GM19240 (cell line): ENCODE measurements around the gene KPNA2.
"Not testable (repeated sequence)": the region's sequence is repeated elsewhere in the genome, so short reads cannot be mapped to it uniquely, and the experiment has no call there.

ENCODE experiments used
- DNase-seq: peaks from one replicate; pipeline ENCODE4 v3.0.0; 2011; ENCODE audit warnings: low spot score; ENCODE audit not compliant: insufficient read length

The KPNA2 gene

GRCh38 chr17:68019675-68020408, 15.7 kb upstream of the KPNA2 start:
- peak; percentile 96 for DNase-seq

GRCh38 chr17:68020409-68020756, 15.2 kb upstream of the KPNA2 start:
- DNase-seq: no peak

GRCh38 chr17:68020791-68021190, 14.7 kb upstream of the KPNA2 start:
- not testable (repeated sequence) for DNase-seq

DNA sequence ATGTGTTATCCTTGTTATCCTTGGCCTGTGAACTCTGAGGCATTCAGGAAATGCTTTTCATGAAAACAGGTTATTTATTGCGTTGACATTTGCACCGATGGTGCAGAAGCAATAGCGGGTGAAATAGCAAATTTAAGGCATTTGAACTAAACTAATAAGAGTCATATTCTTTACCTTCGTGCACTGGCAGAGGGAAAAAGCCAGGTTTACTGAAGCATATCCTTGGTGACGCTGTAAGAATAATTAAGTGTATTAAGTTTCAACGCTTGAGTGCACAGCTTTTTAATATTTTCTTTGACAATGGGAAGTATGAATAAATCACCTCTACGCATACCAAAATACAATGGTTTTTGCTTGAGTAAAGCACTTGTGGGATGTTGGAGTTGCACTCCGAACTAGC, 13.6 kb upstream of the KPNA2 start:
- no peak for DNase-seq

GRCh38 chr17:68022547-68022946, 13.0 kb upstream of the KPNA2 start:
- not testable (repeated sequence) for DNase-seq

DNA sequence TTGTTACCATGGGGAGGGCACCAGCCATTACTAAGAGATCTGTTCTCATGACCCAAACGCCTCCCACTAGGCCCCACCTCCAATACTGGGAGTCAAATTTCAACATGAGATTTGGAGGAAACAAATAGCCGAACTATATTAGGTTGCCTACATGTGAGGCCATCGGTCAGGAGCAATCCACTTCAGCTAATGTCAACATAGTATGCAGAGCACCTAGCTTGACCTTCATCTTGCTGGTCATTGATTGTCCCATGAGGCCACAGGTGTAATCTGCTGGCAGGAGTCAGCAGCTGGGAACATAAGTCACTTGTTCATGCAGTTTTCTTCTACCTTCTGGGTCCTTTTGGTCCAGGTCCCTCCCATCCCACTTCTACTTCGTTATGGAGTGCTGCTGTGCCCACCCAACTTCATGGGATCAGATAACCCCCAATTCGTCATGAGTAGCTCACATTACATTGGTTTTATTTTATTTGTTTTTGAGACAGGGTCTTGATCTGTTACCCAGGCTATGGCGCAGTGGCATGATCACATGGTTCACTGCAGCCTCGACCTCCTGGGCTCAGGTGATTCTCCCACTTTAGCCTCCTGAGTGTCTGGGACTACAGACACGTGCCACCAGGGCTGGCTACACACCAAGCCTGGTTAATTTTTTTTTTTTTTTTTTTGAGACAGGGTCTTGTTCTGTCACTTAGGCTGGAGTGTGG, 5.9 kb upstream of the KPNA2 start:
- no peak for DNase-seq

DNA sequence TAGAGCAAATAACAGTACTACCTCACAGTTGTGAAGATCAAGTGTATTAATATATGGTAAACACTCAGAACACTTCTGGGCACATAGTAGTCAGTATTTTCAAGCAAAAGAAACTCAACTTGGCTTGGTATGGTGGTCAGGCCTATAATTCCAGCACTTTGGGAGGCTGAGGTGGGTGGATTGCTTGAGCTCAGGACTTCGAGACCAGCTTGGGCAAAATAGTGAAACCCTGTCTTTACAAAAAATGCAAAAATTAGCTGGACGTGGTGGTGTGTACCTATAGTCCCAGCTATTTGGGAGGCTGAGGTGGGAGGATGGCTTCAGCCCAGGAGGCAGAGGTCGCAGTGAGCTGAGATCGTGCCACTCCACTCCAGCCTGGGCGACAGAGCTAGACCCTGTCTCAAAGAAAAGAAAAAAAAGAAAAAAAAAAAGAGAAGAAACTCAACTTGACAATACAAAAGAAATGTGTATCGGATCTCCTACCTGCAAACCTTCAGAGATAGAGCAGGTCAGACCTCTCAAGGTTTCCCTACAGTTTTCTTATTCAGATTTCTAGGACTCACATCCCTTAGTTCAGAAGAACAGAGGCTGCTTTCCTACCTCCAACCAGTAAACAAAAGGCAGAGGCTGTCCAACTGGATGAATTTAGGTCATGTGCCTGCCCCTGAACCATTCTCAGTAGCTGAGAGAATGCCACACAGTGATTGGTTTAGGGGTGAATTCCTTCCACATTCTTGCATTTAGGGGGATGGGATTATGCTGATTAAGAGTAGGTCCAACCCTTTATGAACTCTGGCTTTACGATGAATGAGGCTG, 1.7 kb upstream of the KPNA2 start:
- DNase-seq: no peak

DNA sequence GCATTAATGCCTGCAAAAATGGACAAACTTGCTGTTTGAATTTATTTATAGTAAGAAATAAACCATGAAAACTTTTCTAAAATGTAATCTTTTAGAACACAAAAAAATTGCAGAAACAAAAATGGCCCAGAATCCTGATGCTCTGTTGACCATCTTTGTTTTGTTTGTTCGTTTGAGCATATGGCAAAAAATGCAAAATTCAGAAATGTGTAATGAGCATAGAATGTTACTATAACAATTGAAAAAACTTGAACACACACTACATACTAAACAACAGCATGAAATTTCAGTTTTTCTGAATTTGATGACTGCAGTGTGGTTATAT, 1.1 kb upstream of the KPNA2 start:
- no peak for DNase-seq

GRCh38 chr17:68035131-68035522, 408 bp upstream of the KPNA2 start:
- peak; percentile 88 for DNase-seq

DNA sequence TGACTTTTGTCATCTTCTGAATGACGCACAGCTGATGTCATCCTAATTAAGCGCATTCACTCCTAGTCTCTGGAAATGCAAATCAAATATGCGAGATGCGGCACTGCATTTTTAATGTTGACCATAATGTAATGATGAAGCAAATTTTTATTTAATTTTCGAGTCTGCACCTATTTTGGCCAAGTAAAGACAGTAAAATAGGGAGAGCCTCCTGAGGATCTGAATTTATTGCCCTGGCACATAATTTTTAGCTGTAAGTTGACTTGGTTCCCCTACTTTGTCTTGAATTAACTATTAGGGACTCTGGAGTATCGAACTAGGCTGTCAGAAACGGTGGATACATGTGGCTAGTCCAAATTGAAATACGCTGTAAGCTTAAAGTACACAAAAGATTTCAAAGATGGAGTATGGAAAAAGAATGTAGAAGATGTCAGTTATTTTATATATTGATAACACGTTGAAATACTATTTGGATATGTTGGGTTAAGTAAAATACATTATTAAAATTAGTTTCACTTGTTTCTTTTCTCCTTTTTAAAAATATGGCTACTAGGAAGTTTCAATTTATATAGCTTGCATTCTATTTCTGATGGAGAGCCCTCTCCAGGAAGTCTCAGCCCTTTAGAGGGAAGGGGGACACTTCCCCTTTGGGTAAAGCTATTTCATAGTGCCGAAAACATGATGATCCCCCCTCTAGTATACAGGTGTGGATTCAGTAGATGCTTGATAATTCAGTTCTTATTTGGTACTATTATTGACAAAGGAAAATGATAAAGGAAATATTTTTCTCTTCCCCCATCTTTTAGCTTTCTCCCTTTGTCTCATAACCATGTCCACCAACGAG, 991 bp downstream of the KPNA2 start:
- DNase-seq: no peak

DNA sequence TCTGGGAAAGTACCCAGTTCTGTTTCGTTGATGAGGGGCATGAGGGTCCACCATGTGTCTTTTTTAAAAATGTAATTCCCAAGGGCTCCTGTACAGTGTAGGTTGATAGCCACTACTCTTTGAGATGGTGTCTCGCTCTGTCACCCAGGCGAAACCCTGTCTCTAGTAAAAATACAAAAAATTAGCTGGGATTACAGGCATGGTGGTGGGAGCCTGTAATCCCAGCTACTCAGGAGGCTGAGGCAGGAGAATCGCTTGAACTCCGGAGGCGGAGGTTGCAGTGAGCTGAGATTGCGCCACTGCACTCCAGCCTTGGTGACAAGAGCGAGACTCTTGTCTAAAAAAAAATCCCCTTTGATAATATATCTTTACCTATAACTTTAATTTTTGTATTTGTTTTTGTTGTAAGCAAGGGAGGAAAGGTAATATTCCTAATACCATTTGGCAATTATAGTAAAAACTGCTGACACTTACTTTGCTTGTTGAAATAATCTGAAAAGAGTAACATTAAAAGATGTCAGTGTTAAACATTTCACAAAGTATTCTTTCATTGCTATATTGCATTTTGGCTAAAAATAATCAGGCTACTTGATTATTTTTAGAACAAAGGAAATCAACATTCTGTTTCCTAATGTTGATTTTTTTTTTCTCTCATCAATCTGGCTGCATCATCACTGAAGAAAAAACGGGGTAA, 11.8 kb downstream of the KPNA2 start:
- DNase-seq: no peak

- not testable (repeated sequence) for DNase-seq
Measured at GRCh38 chr17:68047890-68048542, 12.5 kb downstream of the KPNA2 start.

GRCh38 chr17:68048996-68049395, 13.5 kb downstream of the KPNA2 start:
- DNase-seq: no peak

DNA sequence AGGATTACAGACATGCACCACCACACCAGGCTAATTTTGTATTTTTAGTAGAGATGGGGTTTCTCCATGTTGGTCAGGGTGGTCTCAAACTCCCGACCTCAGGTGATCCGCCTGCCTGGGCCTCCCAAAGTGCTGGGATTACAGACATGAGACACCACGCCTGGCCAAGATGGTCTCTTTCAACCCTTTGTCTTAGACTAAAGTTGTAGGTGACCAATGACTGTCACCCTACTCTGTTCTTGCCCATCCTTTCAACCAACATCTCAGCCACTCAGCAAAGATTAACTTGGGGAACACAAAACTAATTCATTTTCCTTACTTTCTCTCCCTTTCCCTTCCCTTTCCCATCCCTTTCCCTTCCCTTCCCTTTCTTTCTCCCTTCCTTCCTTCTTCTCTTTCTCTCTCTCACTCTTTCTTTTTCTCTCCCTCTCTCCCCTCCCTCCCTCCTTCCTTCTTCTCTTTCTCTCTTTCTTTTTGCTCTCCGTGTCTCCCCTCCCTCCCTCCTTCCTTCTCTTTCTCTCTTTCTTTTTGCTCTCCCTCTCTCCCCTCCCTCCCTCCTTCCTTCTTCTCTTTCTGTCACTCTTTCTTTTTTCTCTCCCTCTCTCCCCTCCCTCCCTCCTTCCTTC, 14.4 kb downstream of the KPNA2 start:
- DNase-seq: not testable (repeated sequence)

DNA sequence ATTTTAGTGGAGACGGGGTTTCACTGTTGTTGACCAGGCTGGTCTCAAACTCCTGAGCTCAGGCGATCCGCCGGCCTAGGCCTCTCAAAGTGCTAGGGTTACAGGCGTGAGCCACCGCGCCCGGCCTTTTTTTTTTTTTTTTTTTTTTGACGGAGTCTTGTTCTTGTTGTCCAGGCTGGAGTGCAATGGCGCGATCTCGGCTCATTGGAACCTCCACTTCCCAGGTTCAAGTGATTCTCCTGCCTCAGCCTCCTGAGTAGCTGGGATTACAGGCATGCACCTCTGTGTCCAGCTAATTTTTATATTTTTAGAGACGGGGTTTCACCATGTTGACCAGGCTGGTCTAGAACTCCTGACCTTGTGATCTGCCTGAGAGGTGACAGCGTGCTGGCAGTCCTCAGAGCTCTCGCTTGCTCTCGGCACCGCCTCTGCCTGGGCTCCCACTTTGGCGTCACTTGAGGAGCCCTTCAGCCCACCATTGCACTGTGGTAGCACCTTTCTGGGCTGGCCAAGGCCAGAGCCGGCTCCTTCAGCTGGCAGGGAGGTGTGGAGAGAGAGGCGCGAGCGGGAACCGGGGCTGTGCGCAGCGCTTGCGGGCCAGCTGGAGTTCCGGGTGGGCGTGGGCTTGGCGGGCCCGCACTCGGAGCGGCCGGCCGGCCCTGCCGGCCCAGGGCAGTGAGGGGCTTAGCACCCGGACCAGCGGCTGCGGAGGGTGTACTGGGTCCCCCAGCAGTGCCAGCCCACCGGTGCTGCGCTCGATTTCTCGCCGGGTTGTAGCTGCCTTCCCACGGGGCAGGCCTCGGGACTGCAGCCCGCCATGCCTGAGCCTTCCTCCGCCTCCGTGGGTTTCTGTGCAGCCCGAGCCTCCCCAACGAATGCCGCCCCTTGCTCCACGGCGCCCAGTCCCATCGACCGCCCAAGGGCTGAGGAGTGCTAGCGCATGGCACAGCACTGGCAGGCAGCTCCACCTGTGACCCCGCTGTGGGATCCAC, 16.1 kb downstream of the KPNA2 start:
- DNase-seq: not testable (repeated sequence)

- no peak for DNase-seq
Measured at GRCh38 chr17:68052810-68053209, 17.3 kb downstream of the KPNA2 start.

DNA sequence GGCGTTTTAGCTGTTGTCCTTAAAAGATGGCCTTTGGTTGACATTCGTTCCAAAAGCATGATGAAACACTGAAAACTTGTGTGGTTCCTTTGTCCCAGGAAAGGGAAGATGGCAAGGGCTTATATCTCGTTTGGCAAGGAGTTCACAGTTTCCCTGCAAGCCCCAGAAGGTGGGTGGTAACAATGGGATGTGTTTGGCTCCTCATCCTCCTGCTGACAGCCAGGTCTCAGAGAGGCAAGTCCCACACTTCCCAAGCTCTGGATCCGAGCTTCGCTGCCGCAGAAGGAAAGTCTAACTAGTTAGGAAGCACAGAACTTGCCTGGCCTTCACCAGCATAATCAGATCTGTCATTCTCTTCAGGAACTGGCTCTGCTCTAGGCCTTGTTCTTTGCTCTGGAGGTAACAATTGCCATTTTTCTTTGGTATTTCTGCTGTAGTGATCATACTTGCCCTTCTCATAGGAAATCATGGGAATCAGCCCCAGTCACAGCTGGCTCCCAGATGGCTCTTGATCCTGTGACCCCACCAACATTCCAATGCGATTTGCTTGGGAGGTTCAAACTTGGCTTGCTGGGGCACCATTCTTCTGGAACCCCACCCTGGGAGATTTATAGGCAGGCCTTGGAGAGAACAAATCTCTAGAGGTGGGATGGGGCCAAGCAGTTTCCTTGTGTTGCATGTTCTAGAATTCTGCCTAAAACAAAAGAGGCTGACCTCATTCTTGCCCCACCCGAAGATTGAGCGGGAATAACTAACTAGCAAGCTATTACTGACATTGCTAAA, 17.9 kb downstream of the KPNA2 start:
- DNase-seq: no peak
